Fibroblast of lung (primary cell): ENCODE data around the gene TM9SF1.

ENCODE experiments used
- CTCF ChIP-seq, 2 donors: IDR thresholded peaks in 1 of 2; conservative IDR thresholded peaks in 1 of 2; 1 replicate in 1 of 2; 2 replicates in 1 of 2; pipeline ENCODE4 v1.5.1; 2011 to 2012; ENCODE audit warnings: low read length in 2 of 2, control low read depth in 1 of 2, inconsistent platforms in 1 of 2, low read depth in 1 of 2, mild to moderate bottlenecking in 1 of 2
- EZH2 ChIP-seq: IDR thresholded peaks from 2 replicates; pipeline ENCODE4 v1.5.1; 2012; ENCODE audit warnings: low read length, control low read depth, mild to moderate bottlenecking; ENCODE audit errors: missing control alignments

- TF ChIP-seq CTCF (conservative IDR thresholded peaks at IDR 0.05 in 1 of 2, IDR thresholded peaks at IDR 0.05 in 1 of 2; ENCODE audit: low read depth in 1 of 2, low read length in 2 of 2), result no peak
- no peak for TF ChIP-seq EZH2
These were observed 39.1 kb upstream of the TM9SF1 start for GRCh38 chr14:24234095-24235005.
